Limb (tissue), 2 donors: Measurements from ENCODE around the gene METAP1D.

Source experiments
- DNase-seq, 2 donors: peaks; one replicate each; pipeline ENCODE4 v3.0.0-alpha.2; 2016; ENCODE audit errors: extremely low spot score in 2 of 2

METAP1D gene

DNA sequence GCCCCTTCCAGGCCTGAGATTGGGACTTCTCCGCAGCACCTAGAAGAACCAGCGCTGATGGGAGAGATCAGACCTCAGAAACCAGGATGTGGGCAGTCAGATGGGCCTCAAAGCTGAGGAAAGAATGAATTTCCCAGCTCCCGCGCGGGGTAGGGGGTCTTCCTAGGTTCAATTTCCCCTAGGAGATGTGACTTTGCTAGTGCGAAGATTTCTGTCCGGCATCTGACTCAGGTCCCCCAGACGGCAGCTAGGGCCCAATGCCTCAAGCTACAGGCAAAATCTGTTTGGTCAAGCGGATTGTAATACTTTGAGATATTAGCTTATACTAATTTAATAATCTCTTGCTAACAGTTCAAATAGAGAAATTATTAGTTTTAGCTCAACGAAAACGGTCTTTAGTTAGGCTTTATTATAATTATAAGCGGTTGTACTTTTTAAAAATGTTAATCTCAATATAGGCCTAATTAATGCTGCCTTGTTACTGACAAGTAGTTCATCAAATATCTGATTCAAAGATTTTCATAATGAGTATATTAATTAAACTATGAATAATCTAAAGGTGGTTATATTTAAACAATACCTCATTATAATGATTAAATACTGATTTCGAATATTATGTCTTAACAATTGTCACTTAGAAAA lies 91.4 kb downstream of the METAP1D start:
- peak in 1 of 2 donors; percentile 57 for DNase-seq

DNA sequence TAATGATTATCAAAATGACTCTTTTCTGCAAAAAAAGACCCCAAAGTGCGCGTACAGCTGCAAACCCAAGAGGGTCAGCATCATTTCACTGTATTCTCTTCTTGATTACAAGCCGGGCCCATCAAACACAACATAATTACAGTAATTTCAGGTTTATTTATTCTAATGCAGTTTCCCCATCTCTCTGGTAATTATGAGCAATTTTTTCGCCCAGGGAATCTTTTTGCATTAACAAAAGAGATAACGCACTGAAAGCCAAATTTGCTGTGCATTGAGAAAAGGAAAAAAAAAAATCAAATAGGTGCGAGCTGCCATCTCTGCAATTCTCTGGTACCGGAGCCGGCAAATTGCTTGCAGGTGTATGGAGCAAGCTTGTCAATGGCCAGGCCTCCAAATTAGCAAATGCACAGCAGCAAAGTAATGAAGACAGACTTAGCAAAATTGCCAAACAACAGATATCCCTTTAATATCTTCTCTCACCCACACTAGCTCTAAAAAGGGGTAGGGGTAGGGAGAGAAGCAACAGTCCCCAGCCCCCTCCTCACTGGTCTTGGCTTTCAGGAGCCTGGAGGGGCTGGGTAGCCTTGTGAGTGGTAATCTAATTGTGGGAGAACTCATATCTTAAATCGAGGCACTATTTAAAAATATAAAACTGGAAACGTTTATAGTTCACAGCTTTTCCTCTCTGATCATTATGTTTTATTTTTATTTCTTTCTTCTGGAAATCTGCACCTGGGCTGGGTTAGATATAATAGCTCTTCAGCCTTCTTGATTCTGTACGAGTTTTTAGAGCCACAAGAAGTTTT lies 92.2 kb downstream of the METAP1D start:
- no peak for DNase-seq

GRCh38 chr2:172092716-172093415 lies 93.1 kb downstream of the METAP1D start:
- no peak for DNase-seq

DNA sequence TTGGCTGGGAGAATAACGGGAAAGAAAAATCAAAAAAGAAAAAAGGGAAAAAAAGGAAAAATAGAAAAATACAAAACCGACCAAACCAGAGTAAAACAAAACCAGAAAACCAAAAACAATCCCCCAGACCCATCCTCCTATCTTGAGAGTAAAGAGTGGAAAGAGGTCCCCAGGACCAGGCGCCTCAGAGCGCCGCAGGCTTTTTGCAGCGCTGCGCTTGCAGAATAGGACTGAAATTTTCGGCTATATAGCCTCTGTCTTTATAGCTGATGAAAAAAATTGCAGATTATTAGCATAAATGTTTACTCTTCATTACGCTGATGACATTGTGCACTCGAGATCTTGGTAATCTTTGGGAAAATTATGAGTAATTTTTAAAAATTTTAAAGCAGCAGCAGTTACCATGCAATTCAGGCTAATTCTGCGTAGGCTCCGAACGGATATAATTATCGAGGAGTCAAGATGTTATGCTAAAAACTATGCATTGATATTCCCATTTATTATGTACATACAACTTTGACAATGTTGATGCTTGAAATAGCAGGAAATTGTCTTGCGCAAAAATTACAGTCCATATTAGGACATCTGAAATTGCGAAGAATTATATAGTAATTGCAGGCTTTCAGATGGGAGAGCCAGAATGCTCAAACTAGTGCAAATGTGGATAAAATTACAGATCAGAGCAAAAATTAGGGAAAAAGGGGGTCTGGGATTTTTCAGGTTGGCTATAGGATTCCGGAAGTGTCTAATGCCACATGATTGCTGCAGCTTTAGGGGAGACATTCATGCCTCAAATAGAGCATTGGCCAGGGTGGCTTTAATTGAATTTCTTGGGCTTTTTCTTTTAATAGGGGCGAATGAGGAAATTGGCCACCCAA lies 93.9 kb downstream of the METAP1D start:
- DNase-seq = no peak

GRCh38 chr2:172094294-172095145 lies 94.8 kb downstream of the METAP1D start:
- peak in 1 of 2 donors; percentile 56 for DNase-seq

DNA sequence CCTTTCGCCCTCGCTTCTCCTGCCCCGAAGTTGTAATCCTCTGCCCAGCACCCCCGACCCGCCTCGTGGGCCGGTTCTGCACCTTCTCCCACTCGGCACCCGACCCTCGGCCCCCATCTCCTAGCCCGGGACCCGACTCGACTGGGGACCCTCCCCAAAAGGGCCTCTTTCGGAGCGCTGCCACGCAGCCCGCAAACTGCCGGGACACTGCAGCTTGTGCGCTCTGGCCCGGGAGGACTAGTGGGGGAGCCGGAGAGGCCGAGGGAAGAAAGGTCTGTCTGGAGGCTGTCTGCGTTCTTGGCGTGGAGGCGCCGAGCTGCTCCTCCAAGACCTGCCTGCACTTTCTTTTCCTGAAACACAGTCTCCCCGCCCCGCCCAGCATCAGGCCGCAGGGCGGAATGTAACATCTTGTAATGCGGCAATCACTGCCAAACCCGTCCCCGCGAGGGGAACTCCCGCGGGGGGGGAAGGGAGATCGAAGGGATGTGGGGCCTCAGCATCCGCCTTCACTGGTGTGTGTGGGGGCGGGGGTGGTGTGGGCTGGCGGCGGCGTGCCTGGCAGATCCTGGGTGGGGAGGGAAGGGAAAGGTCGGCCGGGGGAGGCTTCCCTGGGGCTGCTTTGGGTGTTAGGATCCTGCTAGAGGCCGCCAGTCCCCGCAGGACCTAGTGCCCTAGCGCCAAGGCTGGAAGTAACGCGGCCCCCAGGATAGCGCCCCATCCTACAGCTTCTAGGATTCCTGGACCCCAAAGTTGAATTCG lies 95.6 kb downstream of the METAP1D start:
- DNase-seq = peak in 1 of 2 donors; percentile 75

DNA sequence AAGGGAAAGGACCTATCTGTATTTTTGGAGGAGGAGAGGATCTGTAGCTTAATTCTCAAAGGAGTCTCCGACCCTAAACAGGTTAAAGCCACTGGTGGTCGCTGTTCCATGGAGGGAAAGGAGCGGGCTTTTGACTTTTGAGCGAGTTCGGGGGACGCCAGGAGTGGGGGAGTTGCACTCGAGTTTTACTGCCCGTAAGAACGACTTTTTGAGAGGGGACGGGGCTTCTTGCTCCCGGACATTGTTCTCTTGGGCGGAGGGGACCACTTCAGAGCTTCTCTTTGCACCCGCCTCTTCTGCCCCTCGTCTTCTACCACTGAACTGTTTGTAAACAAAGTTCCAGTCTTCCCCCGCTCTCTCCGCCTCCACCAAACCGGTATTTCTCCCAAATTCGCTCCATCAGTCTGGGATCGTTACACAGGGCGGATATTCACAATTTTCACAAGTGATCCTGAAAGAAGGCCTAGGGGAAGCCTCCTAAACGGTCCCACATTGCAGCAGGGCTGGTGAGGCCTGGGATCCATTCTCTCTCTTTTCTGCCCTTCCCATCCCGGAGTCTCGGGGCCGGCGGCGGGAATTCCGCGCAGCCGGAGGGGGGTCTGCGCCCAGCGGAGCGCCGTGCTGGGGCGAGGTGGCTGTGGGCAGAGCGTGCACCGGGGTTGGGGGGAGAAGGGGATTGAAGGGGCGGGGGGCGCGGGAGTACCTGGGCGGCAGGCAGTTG lies 96.3 kb downstream of the METAP1D start:
- DNase-seq = peak in 1 of 2 donors; percentile 53

GRCh38 chr2:172096626-172097547 lies 97.1 kb downstream of the METAP1D start:
- peak in 1 of 2 donors; percentile 56 for DNase-seq

GRCh38 chr2:172097557-172098131 lies 97.9 kb downstream of the METAP1D start:
- DNase-seq = peak in 1 of 2 donors; percentile 28

- no peak for DNase-seq
Observed at GRCh38 chr2:172098287-172098649, 98.5 kb downstream of the METAP1D start.

DNA sequence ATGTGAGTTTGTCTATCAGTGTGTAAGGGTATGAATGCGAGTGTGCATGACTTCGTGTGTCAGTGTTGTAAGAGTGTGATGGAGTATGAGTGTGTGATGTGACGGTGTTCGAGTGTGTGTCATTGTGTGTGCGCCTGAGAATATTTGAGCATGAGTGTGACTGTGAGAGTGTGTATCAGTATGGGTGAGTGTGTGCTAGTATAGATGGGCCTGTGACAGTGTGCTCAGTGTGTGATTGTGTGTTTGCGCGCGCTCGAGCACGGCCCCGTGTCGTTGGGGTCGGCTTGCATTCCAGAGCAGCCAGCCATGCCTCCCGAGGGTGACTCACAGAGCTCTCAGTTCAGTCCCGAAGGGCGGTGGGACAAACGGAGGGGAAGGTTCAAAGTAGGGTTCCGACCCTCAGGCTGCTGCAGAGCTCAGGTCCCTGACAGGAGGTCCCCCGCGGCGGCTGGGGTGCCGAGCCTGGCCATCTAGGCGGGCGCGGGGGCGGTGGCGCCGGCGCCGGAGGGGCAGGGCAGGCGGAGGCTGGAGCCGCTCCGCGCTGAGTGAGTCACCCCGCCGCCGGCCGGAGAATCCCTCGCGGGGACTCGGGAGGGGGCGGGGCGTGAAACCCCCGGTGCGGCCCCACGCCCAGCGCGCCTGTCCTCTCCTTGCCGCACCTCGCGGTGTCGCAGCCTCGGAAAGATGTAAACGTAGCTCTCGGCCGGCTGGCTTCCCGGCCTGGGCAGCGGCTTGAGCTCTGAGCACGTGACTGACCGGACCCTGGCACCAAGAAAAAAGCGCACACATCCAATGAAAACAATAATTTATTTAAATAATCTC lies 99.1 kb downstream of the METAP1D start:
- DNase-seq = peak in 1 of 2 donors; percentile 66

GRCh38 chr2:172099472-172100079 lies 99.8 kb downstream of the METAP1D start:
- no peak for DNase-seq

DNA sequence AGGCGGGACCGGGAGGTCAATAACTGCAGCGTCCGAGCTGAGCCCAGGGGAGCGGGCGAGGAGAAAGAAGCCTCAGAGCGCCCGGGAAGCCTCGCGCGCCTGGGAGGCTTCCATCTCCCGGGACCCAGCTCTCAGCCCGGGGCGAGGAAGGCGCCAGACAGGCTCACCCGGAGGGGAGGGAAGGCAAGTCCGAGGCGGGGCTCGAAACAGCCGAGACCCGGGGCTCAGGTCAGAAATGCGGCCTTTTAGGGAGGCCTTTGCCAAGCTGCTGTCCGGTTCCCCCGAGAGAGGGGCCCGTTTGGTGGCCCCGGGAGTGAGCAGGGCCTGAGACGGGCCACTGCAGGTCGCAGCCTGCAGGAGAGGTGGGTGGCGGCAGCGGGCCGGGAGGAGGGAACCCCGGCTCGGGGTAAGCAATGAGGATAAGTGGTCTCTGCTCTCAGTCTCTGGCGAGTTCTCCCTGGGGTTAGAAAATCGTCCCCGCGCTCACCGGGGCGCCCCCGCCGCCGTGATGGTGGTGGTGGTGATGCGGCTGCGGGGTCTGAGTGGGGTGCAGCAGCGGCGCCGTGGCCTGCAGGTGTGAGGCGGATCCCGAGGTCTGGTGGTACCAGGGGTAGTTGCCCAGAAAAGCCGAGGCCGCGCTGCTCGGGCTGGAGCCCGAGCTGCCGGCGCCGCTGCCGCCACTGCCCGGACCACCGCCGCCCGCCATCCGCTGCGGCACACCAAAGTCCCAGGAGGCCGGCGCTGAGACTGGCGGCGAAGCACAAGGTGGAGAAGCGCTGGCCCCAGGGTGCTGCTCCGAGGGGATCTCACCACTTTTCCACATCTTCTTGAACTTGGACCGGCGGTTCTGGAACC lies 100.6 kb downstream of the METAP1D start:
- DNase-seq = peak in 1 of 2 donors; percentile 45

DNA sequence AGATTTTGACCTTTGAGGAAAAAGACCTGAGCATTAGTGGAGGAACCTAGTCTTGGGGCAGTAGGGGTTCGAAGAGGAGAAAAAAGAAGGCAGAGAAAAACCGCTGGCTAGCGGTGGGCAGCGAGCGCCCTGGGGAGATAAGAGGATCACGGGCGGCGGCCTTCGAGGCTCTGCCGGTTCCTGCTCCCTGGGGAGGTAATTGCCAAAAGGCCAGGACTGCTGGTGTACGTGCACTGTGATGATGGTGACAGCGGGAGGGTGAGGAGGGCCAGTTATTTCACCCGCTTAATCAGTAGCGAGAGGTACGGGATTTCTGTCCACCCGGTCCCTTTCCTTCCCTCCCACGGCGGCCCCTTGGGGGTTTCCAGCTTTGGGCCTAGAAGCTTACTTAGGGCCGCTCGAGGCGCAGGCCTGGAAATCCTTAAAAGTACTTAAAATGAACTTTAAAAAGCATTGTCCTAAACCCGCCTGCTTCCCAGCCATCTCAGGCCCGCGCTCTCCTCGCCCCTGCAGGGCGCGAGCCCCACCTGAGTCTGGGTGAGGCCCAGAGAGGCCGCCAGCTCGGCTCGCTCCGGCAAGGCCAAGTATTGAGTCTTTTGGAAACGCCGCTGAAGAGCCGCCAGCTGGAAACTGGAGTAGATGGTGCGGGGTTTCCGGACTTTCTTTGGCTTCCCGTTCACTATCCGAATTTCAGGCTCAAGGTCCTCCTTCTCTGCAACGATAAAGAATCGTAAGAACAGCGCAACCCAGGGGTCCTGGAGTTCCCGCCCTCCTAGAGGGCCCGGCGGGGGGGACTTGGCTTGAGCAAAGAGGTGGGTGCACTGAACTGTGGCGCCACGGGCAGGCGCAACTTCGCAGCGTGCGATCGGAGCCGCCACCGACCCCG lies 101.4 kb downstream of the METAP1D start:
- no peak for DNase-seq
